ENCODE measurements around the gene STX1B.

DNA sequence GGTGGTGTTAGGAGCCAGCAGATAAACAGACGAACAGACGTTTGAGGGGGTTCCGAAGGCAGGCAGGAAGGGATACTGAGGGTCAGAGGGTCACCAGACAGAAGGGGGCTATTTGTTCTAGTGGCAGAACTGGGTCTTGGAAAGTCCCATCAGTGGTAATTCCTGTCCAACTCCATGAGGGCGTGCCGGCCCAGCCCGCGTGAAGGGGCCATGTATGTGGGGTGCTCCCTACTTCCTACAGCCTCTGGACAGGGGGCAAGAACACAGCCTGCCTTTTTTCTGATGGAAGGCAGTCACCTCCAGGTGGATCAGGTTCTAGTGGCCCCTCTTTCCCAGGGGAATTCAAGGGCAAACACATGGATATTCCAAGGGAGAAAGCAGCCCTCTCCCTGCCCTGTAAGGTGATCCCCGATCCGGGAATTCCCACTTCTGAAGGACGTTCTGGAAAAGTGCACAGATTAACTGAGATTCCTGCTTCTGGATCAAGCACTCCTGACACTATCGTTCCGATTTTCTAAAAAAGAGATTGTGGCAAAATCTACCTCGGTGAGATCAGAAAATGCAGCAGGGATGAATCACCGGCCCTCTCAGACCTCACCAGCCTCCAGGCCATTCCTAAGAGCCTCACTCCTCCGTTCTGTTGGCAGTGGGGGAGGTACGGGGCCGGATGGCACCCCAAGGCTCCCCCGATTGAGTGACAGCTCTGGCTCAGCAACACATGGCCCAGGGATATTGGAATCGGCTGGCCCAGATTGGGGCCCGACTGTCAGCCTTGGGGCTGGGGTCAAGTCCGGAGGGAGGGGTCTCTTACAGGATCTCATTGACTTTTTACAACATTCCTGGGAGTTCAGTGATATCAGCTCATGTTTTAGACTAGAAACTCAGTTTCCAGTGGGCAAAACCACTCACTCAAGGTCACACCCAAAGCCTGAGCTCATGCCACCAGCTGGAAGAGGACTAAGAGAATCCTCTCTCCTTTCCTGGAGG lies 12.4 kb downstream of the STX1B start:
- TF ChIP-seq, protein P1, sequence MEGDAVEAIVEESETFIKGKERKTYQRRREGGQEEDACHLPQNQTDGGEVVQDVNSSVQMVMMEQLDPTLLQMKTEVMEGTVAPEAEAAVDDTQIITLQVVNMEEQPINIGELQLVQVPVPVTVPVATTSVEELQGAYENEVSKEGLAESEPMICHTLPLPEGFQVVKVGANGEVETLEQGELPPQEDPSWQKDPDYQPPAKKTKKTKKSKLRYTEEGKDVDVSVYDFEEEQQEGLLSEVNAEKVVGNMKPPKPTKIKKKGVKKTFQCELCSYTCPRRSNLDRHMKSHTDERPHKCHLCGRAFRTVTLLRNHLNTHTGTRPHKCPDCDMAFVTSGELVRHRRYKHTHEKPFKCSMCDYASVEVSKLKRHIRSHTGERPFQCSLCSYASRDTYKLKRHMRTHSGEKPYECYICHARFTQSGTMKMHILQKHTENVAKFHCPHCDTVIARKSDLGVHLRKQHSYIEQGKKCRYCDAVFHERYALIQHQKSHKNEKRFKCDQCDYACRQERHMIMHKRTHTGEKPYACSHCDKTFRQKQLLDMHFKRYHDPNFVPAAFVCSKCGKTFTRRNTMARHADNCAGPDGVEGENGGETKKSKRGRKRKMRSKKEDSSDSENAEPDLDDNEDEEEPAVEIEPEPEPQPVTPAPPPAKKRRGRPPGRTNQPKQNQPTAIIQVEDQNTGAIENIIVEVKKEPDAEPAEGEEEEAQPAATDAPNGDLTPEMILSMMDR (conservative IDR thresholded peaks at IDR 0.05; ENCODE audit: low read length) = no peak
- TF ChIP-seq EZH2phosphoT487 (IDR thresholded peaks at IDR 0.05; ENCODE audit: borderline replicate concordance) = no peak
